Chondrocyte (in vitro differentiated cells): Measurements from ENCODE around the gene TPPP. TPM values are rescaled to one million over a fixed set of nuclear protein-coding genes. Genes with fewer than 3 reads are reported as not detected.

Experiments used
- DNase-seq: peaks from one replicate; pipeline ENCODE4 v3.0.0; 2021; ENCODE audit warnings: mixed read lengths, low spot score
- H3K27ac Mint-ChIP-seq: one replicate; pipeline ENCODE4 v1.8.0; 2021; ENCODE audit warnings: mild to moderate bottlenecking, moderate library complexity, mixed read lengths; ENCODE audit not compliant: unreplicated experiment
- H3K27me3 Mint-ChIP-seq: 2 replicates; pipeline ENCODE4 v1.8.0; 2021; ENCODE audit warnings: low read depth, mixed read lengths
- H3K36me3 Mint-ChIP-seq: 2 replicates; pipeline ENCODE4 v1.8.0; 2021; ENCODE audit warnings: low read depth, mixed read lengths
- H3K4me1 Mint-ChIP-seq: 2 replicates; pipeline ENCODE4 v1.8.0; 2021; ENCODE audit warnings: low read depth, mild to moderate bottlenecking, mixed read lengths
- H3K4me3 Mint-ChIP-seq: one replicate; pipeline ENCODE4 v1.8.0; 2021; ENCODE audit warnings: mild to moderate bottlenecking, moderate library complexity, mixed read lengths; ENCODE audit not compliant: unreplicated experiment
- H3K9me3 Mint-ChIP-seq: 2 replicates; pipeline ENCODE4 v1.8.0; 2021; ENCODE audit warnings: low read depth, mixed read lengths
- total RNA-seq: library from RNA; stranded (reverse); gene quantifications from 3 replicates; pipeline ENCODE4 v1.2.1, GENCODE V29; 2021
- TF ChIP-seq, protein P1 (sequence below): fragments of 200-600 bp; sonication (generic); IDR thresholded peaks from 2 replicates; pipeline ENCODE4 v1.5.0; 2021; ENCODE audit warnings: antibody characterized with exemption, mild to moderate bottlenecking, moderate library complexity

The TPPP gene
- total RNA-seq, 1 donor from 2014 or later, result 0.70 TPM

GRCh38 chr5:672329-673160 lies 20.6 kb downstream of the TPPP start:
- Mint-ChIP-seq H3K4me1 (peaks cover 9% of the 10 kb centered on the region), H3K4me3 (peak overlapping the region; percentile 9), H3K27me3 (peaks cover 12% of the 10 kb centered on the region), H3K36me3 (peaks cover under 1% of the 10 kb centered on the region), H3K27ac (peak overlapping the region; percentile 84), H3K9me3 (no peaks in the 10 kb centered on the region)
- TF ChIP-seq, protein P1, sequence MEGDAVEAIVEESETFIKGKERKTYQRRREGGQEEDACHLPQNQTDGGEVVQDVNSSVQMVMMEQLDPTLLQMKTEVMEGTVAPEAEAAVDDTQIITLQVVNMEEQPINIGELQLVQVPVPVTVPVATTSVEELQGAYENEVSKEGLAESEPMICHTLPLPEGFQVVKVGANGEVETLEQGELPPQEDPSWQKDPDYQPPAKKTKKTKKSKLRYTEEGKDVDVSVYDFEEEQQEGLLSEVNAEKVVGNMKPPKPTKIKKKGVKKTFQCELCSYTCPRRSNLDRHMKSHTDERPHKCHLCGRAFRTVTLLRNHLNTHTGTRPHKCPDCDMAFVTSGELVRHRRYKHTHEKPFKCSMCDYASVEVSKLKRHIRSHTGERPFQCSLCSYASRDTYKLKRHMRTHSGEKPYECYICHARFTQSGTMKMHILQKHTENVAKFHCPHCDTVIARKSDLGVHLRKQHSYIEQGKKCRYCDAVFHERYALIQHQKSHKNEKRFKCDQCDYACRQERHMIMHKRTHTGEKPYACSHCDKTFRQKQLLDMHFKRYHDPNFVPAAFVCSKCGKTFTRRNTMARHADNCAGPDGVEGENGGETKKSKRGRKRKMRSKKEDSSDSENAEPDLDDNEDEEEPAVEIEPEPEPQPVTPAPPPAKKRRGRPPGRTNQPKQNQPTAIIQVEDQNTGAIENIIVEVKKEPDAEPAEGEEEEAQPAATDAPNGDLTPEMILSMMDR, result no peak
- DNase-seq, result no peak

DNA sequence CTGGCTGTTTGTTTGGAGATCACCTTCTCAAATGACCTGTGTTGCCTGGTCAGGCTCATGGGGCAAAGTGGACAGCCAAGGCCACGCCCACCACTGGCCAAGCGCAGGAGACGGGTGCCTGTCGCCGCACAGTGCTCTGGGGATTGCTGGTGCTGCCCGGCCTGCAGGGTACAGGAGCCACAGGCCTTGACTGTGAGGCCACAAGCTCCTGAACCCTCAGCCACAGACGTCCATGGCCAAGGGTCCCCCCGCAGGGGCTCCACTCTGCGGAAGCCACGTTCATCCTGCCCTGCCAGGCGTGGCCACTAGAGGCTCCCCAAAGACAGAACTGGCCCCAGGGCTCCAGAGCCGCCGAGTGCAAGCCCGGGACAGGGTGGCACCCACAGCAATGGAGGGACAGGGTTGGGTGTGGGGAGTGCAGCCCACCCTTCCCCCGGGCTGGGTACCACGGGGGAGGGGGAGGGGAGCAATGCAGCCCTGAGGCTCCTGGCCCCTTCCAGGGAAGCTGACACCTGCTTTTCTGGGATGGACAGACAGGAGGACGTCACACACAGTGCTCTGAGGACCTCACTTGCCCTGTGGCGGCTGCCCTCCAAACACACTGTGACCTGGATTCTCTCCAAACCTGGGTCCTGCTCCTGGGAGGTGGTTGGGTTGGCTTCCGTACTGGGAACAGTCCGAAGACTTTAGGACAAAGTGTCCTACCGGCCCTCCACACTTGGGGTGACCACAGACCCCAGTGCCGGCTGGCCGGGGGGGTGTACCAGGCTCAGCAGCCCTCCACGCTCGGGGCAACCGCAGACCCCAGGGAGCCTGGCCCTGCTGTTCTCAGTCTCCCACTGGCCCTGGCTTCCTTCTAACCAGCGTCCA lies 21.5 kb downstream of the TPPP start:
- Mint-ChIP-seq H3K27me3 (peaks cover 12% of the 10 kb centered on the region), H3K36me3 (peaks cover 4% of the 10 kb centered on the region), H3K4me3 (no peak overlapping the region), H3K4me1 (peaks cover 9% of the 10 kb centered on the region), H3K9me3 (no peaks in the 10 kb centered on the region), H3K27ac (peak overlapping the region; percentile 57)
- TF ChIP-seq, protein P1, result peak; percentile 97
- no peak for DNase-seq

DNA sequence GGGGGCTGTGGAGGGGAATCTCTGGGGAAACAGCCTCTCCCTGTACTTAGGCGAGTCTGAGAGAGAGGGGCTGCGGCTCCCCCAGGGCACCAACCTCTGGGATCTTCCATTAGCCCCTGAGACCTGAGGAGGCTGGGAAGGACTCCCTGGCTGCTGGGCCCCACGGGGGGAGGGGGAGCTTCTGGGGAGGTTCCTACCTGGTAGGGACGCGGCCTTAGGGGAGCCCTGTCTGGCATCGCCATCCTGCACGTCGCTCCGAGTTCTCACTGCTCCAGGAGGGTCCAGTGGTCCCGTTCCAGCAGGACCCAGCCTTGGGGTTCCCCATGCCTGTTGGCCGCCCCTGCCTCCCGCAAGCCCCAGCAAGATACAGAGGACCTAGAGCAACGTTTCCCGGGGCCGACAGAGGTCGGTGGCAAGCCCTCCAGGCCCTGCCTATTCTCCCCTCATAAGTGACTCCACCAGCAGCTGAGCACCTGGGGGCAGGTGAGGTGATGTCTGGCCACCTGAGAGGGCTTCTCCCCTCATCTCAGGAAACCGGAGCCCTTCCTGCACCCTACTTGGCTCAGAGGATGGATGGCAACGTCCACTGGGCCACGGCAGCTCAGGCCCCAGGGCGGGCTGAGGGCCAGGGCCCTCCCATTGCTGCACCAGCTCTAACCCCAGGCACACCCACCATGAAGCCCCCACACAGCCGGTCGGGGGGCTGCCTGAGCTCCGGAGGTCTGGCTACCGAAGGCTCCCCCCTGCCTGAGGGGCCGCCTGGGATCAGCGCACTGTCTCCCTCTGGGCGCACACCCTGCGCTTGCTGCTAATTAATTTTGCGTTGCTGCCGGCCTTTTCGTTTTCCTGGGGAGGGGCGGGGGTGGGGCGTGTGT lies 22.5 kb downstream of the TPPP start:
- TF ChIP-seq, protein P1, result no peak
- Mint-ChIP-seq H3K27me3 (peaks cover 5% of the 10 kb centered on the region), H3K27ac (no peak overlapping the region), H3K9me3 (no peaks in the 10 kb centered on the region), H3K4me3 (no peak overlapping the region), H3K36me3 (peaks cover 4% of the 10 kb centered on the region), H3K4me1 (peaks cover 9% of the 10 kb centered on the region)
- DNase-seq, result peak; percentile 93

DNA sequence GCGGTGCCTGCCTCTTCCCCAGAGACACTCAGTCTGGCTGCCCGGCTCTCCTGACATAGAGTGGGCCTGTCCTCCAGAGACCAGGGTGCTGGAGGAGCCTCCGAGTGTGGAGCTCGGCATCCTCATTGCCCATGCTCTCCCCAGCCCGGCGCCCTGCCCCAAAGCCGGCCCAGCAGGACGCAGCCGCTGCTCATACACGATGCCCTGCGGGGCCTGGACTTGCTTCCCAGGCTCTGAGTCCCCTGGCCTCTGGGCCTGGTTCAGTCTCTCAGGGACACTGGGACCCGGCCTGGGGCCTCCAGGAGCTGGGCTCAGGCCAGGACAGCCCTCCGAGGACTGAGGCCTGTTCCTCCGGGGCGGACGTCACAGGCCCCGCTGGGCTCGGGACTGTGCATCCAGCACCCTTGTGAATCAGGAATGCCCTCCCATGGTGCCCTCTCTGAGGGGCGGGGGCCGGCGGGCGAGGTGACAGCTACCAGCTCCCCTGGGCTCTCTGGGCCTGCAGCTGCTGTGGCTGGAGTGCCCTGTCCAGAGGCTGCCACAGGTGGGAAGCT lies 23.2 kb downstream of the TPPP start:
- H3K27ac Mint-ChIP-seq, result no peak overlapping the region

More for the DNA sequence above, 23.2 kb downstream of the TPPP start:
- TF ChIP-seq, protein P1, result no peak
- Mint-ChIP-seq H3K27me3 (peaks cover 5% of the 10 kb centered on the region), H3K4me3 (no peak overlapping the region), H3K4me1 (peaks cover 9% of the 10 kb centered on the region), H3K9me3 (no peaks in the 10 kb centered on the region), H3K36me3 (peaks cover 4% of the 10 kb centered on the region)
- DNase-seq, result no peak
